HFF-Myc (cell line): Measurements from ENCODE around the gene CACNB2.

ENCODE experiments used
- DNase-seq: peaks from one replicate; pipeline ENCODE4 v3.0.0-alpha.2; 2011; ENCODE audit warnings: low read depth; ENCODE audit errors: extremely low read depth
- H3K4me3 ChIP-seq: replicated peaks from 2 replicates; pipeline ENCODE4 v1.5.1; 2011; ENCODE audit warnings: low read depth, mild to moderate bottlenecking, control low read depth, low read length
- TF ChIP-seq, protein P1 (sequence below): IDR thresholded peaks from 2 replicates; pipeline ENCODE4 v1.5.1; 2012; ENCODE audit warnings: mild to moderate bottlenecking, low read depth, low read length, control low read depth; ENCODE audit errors: missing control alignments

Gene CACNB2

DNA sequence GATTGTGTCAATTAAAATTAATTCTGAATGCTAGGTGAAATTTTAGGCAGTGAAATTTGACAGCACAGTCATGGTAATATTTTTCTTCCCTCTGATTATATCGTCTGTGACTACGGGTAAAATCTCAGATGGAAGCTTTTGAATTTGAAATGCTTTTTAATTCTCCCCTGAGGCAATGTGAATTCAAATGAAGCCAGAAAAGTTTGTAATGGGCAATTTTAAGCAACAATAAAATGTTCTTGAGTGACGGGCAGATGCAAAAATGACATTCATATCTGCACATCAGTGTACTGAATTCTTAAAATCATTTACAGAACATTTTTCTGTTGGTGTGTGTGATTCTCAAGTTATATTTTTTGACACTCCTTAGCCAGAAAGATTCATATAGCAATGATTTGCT lies 376.6 kb downstream of the CACNB2 start:
- TF ChIP-seq, protein P1, sequence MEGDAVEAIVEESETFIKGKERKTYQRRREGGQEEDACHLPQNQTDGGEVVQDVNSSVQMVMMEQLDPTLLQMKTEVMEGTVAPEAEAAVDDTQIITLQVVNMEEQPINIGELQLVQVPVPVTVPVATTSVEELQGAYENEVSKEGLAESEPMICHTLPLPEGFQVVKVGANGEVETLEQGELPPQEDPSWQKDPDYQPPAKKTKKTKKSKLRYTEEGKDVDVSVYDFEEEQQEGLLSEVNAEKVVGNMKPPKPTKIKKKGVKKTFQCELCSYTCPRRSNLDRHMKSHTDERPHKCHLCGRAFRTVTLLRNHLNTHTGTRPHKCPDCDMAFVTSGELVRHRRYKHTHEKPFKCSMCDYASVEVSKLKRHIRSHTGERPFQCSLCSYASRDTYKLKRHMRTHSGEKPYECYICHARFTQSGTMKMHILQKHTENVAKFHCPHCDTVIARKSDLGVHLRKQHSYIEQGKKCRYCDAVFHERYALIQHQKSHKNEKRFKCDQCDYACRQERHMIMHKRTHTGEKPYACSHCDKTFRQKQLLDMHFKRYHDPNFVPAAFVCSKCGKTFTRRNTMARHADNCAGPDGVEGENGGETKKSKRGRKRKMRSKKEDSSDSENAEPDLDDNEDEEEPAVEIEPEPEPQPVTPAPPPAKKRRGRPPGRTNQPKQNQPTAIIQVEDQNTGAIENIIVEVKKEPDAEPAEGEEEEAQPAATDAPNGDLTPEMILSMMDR = no peak
- no peak for DNase-seq
- H3K4me3 ChIP-seq = no peak overlapping the region

DNA sequence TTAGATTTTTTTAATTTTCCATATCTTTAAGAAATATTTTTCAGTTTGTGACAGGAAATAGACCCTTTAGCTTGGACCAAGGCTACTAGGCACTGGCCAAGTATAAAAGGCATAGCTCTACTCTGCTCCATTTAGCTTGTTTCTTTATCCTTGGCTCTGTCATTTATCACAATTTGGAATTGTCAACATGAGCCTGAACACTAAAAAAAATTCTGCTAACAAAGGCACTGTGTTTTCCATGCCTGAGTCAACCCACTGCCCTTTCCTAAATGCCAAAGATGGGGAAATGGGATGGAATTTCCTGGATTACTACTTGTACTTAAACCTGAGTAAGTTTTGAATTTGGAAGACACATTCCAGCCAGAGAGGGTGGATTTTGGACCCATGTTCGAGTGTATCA lies 382.8 kb downstream of the CACNB2 start:
- no peak for DNase-seq
- no peak overlapping the region for H3K4me3 ChIP-seq
- TF ChIP-seq, protein P1 = no peak

DNA sequence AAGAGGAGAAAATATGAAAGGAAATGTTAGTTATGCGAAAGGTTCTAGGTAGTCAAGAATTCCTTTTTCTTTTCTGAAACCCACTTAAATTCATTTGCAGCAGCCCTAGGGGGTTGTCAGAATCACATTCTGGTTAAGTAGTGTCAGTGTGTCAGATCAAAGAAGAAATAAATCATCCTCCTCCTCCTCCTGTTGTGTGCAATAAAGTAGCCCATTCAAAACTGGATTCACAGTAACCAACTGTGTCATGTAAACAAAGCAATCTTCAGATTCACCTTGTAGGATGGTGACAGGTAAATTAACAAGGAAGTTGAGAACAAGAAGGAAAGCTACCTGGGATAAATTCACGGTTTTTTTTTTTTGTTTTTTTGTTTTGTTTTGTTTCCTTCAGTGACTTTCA lies 383.6 kb downstream of the CACNB2 start:
- H3K4me3 ChIP-seq = no peak overlapping the region
- TF ChIP-seq, protein P1 = no peak
- no peak for DNase-seq

DNA sequence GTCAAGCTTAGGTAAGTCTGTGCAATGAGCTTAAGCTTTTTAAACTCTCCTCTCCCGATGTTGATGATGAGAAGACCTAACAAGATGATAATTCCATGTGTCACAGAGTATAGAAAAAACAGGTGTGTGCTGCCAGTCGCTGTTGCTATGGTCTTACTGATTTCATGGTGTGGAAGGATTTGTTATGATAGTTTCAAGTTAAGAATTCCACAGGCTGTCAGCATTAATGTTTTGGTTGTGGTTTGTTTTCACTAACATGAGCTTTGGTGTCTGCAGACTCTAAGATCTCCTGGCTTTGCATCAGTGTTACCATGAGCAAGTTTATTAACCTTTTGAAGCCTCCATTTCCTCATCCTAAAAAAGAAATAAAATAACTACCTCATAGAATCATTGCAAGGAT lies 387.5 kb downstream of the CACNB2 start:
- no peak overlapping the region for H3K4me3 ChIP-seq
- no peak for DNase-seq
- TF ChIP-seq, protein P1 = no peak

DNA sequence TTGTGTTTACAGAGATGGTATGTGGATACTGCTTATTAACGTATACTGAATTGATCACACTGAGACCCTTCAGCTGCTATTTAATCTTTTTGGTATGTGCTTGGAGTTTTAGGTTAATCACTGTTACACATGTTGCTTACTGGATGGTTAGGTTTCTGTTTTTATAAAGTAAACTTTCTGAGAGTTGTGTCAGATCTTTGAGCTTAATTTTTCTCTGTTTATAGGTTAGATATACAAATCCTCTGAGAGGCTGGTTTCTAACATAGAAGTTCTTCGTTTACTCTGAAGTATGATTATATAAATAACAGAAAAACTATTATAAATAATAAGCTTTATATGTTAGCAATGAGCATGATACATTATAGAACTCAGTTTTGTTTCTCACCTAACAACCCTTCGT lies 388.1 kb downstream of the CACNB2 start:
- TF ChIP-seq, protein P1 = no peak
- no peak for DNase-seq
- no peak overlapping the region for H3K4me3 ChIP-seq

DNA sequence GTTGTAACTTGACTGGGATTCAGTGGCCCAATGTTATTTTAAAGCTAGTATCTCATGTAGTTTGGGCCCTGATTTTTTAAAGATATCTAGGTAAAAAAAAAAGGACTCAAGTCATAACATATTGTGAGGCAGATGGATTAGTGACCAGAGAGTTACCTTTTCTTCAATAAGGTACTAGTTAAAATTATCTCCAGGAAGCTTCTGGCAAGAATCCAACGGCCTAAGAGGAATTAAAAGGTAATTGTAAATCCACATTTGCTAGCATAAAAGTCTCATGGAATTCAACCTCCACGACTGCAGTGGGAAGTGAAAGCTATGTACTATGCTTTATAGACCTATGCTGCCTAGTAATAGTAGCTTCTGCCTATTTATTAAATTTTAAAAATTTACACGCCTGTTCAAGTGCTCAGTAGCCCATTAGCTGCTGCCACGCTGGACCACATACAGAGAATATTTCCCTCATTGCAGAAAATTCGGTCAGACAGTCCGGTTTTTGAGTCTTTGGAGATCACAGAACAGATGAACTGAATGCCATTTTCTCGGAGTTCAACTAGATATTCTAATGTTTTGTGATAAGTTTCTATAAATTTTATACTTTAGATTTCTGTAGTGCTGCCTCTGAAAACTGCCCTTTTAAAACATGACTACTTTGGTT lies 392.8 kb downstream of the CACNB2 start:
- no peak overlapping the region for H3K4me3 ChIP-seq
- TF ChIP-seq, protein P1 = no peak
- DNase-seq = no peak

DNA sequence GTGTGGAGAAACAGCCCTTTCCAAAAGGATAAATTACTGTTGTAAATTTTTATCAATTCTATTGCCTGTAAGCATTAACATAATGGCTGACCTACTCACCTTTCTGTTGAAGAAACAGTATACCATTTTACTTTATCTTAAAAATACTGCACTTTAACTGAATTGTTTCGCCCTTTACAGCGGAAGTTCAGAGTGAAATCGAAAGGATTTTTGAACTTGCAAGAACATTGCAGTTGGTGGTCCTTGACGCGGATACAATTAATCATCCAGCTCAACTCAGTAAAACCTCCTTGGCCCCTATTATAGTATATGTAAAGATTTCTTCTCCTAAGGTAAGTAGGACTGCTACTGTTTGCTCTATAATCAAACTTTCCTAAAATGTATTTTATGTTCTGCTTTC lies 393.7 kb downstream of the CACNB2 start:
- DNase-seq = no peak
- H3K4me3 ChIP-seq = no peak overlapping the region
- TF ChIP-seq, protein P1 = no peak
